Astrocyte of the spinal cord (primary cell): Measurements from ENCODE around the gene LRRC42.
"Not testable (repeated sequence)": the region's sequence is repeated elsewhere in the genome, so short reads cannot be mapped to it uniquely, and the experiment has no call there.

Source experiments
- DNase-seq: peaks from one replicate; pipeline ENCODE4 v3.0.0; 2011; ENCODE audit warnings: low read depth, low spot score
- H3K4me3 ChIP-seq: 2 replicates; pipeline ENCODE4 v1.5.1; 2011; ENCODE audit warnings: low read depth, mild to moderate bottlenecking, low read length, moderate library complexity
- CTCF ChIP-seq: IDR thresholded peaks from 2 replicates; pipeline ENCODE4 v1.5.1; 2012; ENCODE audit warnings: low read depth, mild to moderate bottlenecking, low read length, inconsistent platforms
- in situ Hi-C: cut with HindIII; loops from 2 replicates; pipeline ENCODE4 v1.10.0; 2017; ENCODE audit warnings: low sequenced_read_pairs

LRRC42 gene

DNA sequence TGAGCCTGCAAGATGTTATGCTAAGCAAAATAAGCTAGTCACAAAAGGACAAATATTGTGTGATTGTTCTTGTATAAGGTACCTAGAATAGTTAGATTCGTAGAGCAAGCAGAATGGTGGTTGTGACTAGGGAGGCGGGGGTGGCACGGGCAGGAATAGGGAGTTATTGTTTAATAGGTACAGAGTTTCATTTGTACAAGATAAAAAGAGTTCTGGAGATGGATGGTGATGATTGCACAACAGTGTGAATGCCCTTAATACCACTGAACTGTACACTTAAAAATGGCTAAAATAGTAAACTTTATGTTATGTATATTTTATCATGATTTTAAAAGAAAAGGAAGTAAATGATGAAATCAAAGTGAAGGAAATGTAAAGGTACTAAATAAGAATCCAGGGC is 20.6 kb downstream of the LRRC42 start:
- no peak overlapping the region for H3K4me3 ChIP-seq
- no peak for TF ChIP-seq CTCF
- no peak for DNase-seq
- in situ Hi-C loops, result no loop called here

GRCh38 chr1:53967409-53968124 is 21.4 kb downstream of the LRRC42 start:
- in situ Hi-C loops, result no loop called here
- no peak for DNase-seq
- TF ChIP-seq CTCF, result no peak
- H3K4me3 ChIP-seq, result no peak overlapping the region

GRCh38 chr1:53968125-53968513 is 22.0 kb downstream of the LRRC42 start:
- no peak overlapping the region for H3K4me3 ChIP-seq
- TF ChIP-seq CTCF, result no peak
- peak; percentile 36 for DNase-seq
- in situ Hi-C loops, result no loop called here

- DNase-seq, in situ Hi-C loops: not testable (repeated sequence)
Observed at GRCh38 chr1:53969323-53969722, 23.2 kb downstream of the LRRC42 start.

GRCh38 chr1:53971718-53972117 is 25.6 kb downstream of the LRRC42 start:
- TF ChIP-seq CTCF, result no peak
- no peak overlapping the region for H3K4me3 ChIP-seq
- in situ Hi-C loops, result no loop called here
- peak; percentile 60 for DNase-seq

More at GRCh38 chr1:53969323-53969722, 23.2 kb downstream of the LRRC42 start:
- H3K4me3 ChIP-seq, result not testable (repeated sequence)

DNA sequence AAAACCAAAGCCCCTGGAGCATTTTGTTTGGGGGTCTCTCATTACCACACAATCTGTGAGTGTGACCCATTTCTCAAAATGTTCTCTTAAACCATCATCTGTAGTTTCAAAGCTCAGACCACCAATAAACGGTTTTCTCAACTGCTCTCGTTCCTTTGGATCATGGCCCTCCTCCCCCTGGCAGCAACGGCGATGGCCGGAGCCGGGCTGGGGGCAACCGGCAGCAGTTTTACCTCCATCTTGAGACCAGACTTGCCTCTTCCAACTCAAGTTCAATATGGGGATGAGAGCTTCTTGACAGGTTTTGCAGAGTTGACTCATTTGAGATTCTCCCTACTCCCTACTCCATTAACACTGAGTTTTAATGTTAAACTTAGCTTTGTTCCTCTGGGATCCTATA is 29.7 kb downstream of the LRRC42 start:
- H3K4me3 ChIP-seq, result no peak overlapping the region

More for the DNA sequence above, 29.7 kb downstream of the LRRC42 start:
- in situ Hi-C loops, result no loop called here
- TF ChIP-seq CTCF, result no peak
- no peak for DNase-seq
